Prostate gland (tissue), 2 donors: ENCODE results near the gene UBFD1. TPM values are rescaled to one million over a fixed set of nuclear protein-coding genes. Genes with fewer than 3 reads are reported as not detected.

ENCODE experiments used
- DNase-seq: peaks from one replicate; pipeline ENCODE4 v3.0.0-alpha.2; 2019; ENCODE audit warnings: low spot score
- H3K27ac ChIP-seq, 2 donors: fragments of 200-600 bp; sonication (generic); 2 replicates each; pipeline ENCODE4 v1.5.1; 2017 to 2019
- H3K27me3 ChIP-seq: fragments of 200-600 bp; sonication (generic); replicated peaks from 2 replicates; pipeline ENCODE4 v1.5.1; 2019; ENCODE audit not compliant: insufficient read depth
- H3K36me3 ChIP-seq, 2 donors: fragments of 200-600 bp; sonication (generic); 1 replicate in 1 of 2; 2 replicates in 1 of 2; pipeline versions ENCODE4 v1.5.1 to v1.8.1; 2017 to 2019
- H3K4me1 ChIP-seq: fragments of 200-600 bp; sonication (generic); replicated peaks from 2 replicates; pipeline ENCODE4 v1.5.1; 2019
- H3K4me3 ChIP-seq, 2 donors: fragments of 200-600 bp; sonication (generic); 2 replicates each; pipeline ENCODE4 v1.5.1; 2017 to 2019
- H3K9me3 ChIP-seq: fragments of 200-600 bp; sonication (generic); 2 replicates; pipeline ENCODE4 v1.5.1; 2017
- POLR2A ChIP-seq: fragments of 450-650 bp; IDR thresholded peaks from one replicate; pipeline ENCODE4 v1.6.1; 2016; ENCODE audit warnings: antibody characterized with exemption, mild to moderate bottlenecking
- POLR2AphosphoS5 ChIP-seq: sonication (generic); formaldehyde crosslinking; IDR thresholded peaks from one replicate; pipeline ENCODE4 v1.6.1; 2017; ENCODE audit warnings: antibody characterized with exemption
- WGBS: methylation state at CpG from one replicate; pipeline ENCODE4 v1.1.5; 2018; 5-methylcytosine and 5-hydroxymethylcytosine counted together
- intact Hi-C: fragments of 100-400 bp; cut with DNase I; formaldehyde crosslinking; loops from one replicate; pipeline ENCODE4 v1.14.2; 2022
- total RNA-seq, 2 donors: library from RNA; depleted of rRNA; stranded (reverse); fragments of >200 nt; gene quantifications; one replicate each; pipeline ENCODE4 v1.1.0, GENCODE V29; 2016
- TF ChIP-seq, protein P1 (sequence below), 4 experiments: fragments of 200-600 bp in 2 of 4; fragments of 450-650 bp in 2 of 4; sonication (generic) in 2 of 4; IDR thresholded peaks; 1 replicate in 3 of 4; 2 replicates in 1 of 4; pipeline ENCODE4 v1.5.1; 2016 to 2019; ENCODE audit warnings: antibody characterized with exemption in 4 of 4, mild to moderate bottlenecking in 2 of 4, moderate library complexity in 2 of 4

Gene UBFD1
- total RNA-seq, 2 donors from 2014 or later: 92.2 to 218 TPM

DNA sequence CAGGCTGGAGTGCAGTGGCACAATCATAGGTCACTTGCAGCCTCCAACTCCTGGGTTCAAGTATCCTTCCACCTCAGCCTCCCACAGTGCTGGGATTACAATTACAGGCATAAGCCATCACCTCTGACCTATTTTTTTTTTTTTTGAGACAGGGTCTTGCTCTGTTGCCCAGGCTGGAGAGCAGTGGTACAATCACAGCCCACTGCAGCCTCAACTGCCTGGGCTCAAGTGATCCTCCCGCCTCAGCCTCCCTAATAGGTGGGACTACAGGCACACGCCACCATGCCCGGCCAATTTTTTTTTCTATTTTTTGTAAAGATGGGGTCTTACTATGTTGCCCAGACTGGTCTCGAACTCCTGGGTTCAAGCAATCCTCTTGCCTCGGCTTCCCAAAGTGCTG, 41.6 kb upstream of the UBFD1 start:
- intact Hi-C loops: no loop called here
- Histone ChIP-seq H3K9me3 (no peaks in the 10 kb centered on the region), H3K36me3 (no peaks in the 10 kb centered on the region), H3K4me1 (no peaks in the 10 kb centered on the region), H3K4me3 (no peak overlapping the region), H3K27me3 (no peaks in the 10 kb centered on the region), H3K27ac (no peak overlapping the region)
- 98% methylated on average over 5 of the region's 5 CpGs for WGBS
- TF ChIP-seq, protein P1, sequence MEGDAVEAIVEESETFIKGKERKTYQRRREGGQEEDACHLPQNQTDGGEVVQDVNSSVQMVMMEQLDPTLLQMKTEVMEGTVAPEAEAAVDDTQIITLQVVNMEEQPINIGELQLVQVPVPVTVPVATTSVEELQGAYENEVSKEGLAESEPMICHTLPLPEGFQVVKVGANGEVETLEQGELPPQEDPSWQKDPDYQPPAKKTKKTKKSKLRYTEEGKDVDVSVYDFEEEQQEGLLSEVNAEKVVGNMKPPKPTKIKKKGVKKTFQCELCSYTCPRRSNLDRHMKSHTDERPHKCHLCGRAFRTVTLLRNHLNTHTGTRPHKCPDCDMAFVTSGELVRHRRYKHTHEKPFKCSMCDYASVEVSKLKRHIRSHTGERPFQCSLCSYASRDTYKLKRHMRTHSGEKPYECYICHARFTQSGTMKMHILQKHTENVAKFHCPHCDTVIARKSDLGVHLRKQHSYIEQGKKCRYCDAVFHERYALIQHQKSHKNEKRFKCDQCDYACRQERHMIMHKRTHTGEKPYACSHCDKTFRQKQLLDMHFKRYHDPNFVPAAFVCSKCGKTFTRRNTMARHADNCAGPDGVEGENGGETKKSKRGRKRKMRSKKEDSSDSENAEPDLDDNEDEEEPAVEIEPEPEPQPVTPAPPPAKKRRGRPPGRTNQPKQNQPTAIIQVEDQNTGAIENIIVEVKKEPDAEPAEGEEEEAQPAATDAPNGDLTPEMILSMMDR (IDR thresholded peaks at IDR 0.05): no peak
- TF ChIP-seq POLR2A (no peak), POLR2AphosphoS5 (no peak)
- no peak for DNase-seq

DNA sequence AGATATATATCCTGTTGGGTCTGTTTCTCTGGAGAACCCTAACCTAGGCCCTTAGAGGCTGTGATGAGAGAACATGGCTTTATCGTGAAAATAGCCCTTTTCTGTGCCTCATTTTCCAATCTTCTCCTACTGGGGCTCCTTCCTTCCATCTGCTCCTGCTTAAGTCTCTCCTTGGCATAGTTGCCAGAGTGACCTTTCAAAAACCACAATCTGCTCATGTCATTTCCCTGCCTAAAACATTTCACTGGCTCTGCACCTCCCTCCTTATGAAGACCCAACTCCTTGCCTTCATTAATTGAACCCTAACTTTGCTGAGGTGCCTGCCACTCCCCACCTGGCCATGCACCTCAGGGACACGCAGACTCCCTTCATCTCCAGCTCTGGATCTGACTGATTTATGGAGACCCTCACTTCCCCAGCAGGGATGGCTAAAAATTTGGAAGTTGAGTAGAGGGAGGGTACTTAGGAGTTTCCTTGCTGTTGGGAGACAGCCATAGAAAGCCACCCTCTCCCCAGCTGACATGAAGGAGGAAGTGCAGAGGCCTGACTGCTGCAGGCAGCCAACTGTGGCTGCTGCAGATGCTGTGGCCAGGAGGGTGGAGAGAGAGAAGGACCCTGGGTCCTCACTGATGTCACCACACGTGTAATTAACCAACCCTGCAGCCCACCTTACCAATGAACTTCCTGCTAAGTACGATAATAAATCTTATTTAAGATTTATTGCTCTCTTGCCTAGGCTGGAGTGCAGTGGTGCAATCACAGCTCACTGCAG, 41.0 kb upstream of the UBFD1 start:
- Histone ChIP-seq H3K27ac (no peak overlapping the region), H3K4me1 (no peaks in the 10 kb centered on the region), H3K4me3 (no peak overlapping the region), H3K27me3 (no peaks in the 10 kb centered on the region), H3K9me3 (no peaks in the 10 kb centered on the region), H3K36me3 (no peaks in the 10 kb centered on the region)
- WGBS: 69% methylated on average over 4 of the region's 4 CpGs
- intact Hi-C loops: no loop called here
- no peak for DNase-seq
- TF ChIP-seq, protein P1 (IDR thresholded peaks at IDR 0.05): no peak
- TF ChIP-seq POLR2A (no peak), POLR2AphosphoS5 (no peak)

DNA sequence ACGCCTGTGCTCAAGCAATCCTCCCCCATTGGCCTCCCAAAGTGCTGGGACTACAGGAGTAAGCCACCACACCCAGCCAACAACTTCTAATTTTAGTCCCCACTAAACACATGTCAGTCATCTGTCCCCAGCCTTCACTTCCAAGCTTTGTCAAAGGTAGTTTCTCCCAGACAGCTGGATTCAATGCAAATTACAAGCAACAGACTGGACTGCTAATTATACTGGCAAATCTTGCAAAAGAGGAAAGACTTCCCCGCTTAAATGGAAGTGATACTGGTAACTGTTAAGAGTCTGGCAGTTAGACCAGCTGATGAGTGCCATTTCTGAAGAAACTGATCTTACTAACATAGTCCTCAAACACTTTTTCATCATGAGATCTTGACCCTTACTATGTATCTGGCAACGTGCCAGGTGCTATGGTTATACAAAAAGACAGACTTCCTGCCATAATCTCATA, 39.1 kb upstream of the UBFD1 start:
- Histone ChIP-seq H3K27me3 (no peaks in the 10 kb centered on the region), H3K9me3 (no peaks in the 10 kb centered on the region), H3K4me1 (no peaks in the 10 kb centered on the region), H3K4me3 (no peak overlapping the region), H3K27ac (no peak overlapping the region), H3K36me3 (peaks cover 2% of the 10 kb centered on the region in 2 donors)
- intact Hi-C loops: no loop called here
- TF ChIP-seq POLR2A (no peak), POLR2AphosphoS5 (no peak)
- TF ChIP-seq, protein P1 (IDR thresholded peaks at IDR 0.05): no peak
- WGBS: 83% methylated on average over 3 of the region's 3 CpGs
- DNase-seq: no peak

DNA sequence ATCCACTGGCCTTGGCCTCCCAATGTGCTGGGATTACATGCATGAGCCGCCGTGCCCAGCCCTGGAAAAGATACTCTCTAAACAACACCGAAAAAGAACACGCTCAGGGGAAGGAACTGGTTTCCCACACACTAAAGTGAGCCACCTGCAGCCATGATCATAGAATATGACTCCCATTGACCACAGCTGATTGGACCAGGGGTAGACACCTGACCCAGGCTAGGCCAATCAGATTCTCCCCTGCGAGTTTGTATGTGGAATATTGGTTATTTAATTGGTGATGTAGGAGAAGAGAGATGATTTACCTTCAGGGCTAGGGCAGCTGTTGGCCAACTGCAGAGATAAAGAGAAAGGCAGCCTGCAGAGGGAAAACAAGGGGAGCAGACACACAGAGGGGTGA, 38.2 kb upstream of the UBFD1 start:
- Histone ChIP-seq H3K4me1 (no peaks in the 10 kb centered on the region), H3K4me3 (no peak overlapping the region), H3K36me3 (peaks cover 5 to 6% of the 10 kb centered on the region in 2 donors), H3K27ac (no peak overlapping the region), H3K9me3 (no peaks in the 10 kb centered on the region), H3K27me3 (no peaks in the 10 kb centered on the region)
- TF ChIP-seq, protein P1 (IDR thresholded peaks at IDR 0.05): no peak
- TF ChIP-seq POLR2A: no peak
- TF ChIP-seq POLR2AphosphoS5: no peak
- no peak for DNase-seq
- intact Hi-C loops: no loop called here
- WGBS: 97% methylated on average over 5 of the region's 5 CpGs

DNA sequence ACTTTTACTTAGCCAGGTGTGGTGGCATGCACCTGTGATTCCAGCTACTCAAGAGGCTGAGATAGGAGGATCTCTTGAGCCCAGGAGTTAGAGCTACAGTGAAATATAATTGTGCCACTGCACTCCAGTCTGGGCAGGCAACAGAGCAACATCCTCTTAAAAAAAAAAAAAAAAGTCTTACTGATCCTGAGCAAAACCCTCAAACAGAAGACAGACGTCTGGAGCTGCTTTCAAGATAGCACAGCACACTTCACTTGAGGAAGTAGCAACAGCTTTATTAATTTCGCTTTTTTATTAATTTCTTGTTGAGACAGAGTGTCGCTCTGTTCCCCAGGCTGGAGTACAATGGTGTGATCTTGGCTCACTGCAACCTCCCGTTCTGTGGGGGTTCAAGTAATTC, 37.0 kb upstream of the UBFD1 start:
- H3K27me3 ChIP-seq: no peaks in the 10 kb centered on the region
- no peaks in the 10 kb centered on the region for H3K9me3 ChIP-seq
- WGBS: 85% methylated on average over 4 of the region's 4 CpGs
- H3K4me1 ChIP-seq: no peaks in the 10 kb centered on the region
- no peak for DNase-seq
- no peak overlapping the region for H3K4me3 ChIP-seq
- no peak overlapping the region for H3K27ac ChIP-seq
- TF ChIP-seq POLR2A (no peak), POLR2AphosphoS5 (no peak)
- TF ChIP-seq, protein P1 (IDR thresholded peaks at IDR 0.05): no peak
- intact Hi-C loops: no loop called here
- peaks cover 5 to 6% of the 10 kb centered on the region in 2 donors for H3K36me3 ChIP-seq
